GDM1 (cell line): Measurements from ENCODE around the gene PDGFD.

Source experiments
- DNase-seq: peaks from one replicate; lab custom pipeline; 2025; lab: John Stamatoyannopoulos, UW

PDGFD gene

DNA sequence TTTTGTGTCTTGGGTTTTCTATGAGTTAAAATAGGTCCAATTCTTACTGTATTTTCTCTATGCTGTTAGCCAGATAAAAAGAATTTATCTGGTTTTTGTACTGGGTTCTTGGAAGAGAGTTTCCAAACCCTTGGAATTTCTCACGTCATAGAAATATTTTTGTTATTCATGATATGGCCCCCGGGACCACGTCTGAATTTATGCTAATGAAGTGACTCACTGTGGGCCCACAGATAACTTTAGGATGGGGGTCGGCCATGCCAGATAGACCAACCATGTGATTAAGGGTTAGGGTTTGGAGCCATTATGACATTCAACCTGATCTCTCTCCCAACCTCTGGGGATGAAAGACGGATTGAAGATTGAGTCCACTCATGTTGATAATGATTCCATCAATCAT, 163.1 kb downstream of the PDGFD start:
- DNase-seq: no peak

DNA sequence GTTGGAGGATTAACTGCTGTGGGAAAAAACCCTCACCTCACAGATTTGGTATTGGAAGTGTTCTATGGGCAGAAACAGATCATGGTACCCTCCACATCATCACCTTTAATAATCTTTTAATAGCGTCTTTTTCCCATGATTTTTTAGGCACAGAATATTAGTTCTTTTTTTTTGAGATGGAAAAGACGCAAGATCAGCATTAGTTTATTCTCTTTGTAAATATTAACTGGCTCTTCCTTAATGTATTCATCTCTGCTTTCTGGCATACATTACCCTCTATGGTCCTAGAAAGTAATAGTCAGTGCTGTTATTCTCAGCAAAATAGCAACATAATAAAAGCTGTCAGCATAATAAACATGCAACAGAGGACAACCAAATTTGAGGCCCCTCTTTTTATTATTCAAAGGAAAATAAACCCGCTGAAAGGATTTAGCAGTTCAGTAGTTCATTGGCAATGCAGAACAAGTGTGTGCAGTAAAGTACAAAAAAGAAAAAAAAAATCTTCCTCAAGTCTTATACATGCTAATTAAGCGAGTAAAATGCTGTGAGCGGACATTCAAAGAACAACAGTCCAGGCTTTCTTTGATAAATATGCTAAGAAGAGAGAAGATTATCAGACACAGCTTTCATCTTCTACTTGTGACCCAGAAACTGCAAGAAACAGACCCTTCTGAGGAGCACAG, 165.0 kb downstream of the PDGFD start:
- no peak for DNase-seq

DNA sequence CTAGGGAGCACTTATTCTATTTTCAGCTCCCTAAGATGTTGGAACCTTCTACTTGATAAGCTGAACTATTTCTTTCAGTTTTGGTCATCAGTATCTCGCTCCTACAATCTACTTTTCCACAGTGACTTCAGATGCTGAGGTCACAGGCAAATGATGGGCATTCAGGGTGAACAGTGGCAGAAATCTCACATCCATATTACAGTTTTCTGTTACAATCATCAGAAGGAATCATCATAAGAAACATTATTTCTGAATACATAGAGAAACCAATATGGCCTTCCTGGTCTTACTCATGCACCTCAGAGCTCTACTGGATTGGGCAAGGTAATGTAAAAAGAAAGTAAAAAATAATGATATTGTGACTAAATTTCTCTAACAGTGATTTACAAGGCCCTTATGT, 166.9 kb downstream of the PDGFD start:
- no peak for DNase-seq

DNA sequence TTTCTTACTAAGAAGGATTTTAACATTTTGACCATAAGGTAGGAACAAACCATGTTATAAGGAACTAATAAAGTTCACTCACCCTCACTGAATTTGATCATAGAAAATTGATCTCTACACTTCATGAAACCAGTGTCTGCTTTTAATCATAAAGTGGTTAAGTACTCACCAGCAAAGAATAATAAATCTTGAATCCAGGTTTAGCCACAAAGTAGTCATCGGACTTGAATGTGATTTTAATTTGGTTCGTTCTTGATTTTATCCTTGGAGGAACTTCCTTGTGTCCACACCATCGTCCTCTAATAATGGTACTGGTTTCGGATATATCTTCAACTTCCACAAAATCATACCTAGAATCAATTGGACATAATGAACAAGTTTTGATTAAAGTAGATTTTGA, 168.1 kb downstream of the PDGFD start:
- DNase-seq: no peak

DNA sequence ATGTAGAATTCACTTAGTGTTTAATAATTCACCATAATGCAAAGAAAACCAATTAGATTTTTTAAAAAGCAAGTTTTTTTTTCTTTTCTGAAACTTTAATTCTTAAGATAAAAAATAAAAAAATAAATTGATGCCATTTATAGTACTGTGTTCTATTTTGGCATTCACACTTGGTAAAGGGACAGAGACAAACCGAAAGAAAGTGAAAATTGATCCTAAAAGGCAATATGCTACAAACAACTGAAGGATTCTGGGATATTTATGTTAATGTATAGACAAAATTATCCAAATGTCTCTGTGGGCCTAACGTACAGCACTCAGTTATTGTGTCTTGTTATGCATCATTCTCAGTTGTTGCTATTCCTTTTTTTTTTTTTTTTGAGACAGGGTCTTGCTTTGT, 169.4 kb downstream of the PDGFD start:
- DNase-seq: no peak

DNA sequence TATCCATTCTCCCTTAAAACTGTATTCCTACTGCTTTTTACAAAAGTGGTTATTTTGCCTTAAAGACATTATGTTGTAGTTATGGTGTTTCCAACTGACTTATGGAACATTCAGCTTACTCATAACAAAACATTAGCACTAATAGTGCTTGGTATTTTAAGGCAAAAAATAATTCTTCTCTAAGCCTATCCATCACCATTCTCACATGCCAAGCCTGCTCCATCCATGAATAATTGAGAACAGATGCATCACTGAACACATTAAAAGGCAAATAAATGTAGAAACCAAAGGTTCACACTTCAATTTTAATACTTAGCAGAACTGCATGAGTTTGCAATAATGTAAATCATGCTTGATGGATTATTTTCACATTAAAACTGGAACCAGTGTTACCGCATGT, 169.9 kb downstream of the PDGFD start:
- no peak for DNase-seq

DNA sequence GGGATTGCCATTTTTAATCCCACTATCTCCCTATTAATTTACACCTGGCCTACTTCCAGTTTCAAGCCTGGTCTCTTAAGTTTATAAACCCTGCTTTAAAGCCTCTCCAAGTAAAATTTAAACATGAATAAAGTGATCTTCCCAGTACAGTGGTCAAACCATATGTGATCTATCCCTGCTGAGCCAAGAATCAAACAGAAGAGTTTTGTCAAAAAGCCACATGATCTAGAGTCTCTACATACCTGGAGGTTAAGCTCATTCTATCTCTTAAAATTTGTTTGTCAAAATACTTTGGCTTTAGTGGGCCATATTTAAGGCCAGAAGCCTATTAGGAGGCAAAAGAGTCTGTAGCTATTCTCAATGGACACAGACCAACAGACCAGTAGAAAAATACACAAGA, 170.4 kb downstream of the PDGFD start:
- DNase-seq: no peak

DNA sequence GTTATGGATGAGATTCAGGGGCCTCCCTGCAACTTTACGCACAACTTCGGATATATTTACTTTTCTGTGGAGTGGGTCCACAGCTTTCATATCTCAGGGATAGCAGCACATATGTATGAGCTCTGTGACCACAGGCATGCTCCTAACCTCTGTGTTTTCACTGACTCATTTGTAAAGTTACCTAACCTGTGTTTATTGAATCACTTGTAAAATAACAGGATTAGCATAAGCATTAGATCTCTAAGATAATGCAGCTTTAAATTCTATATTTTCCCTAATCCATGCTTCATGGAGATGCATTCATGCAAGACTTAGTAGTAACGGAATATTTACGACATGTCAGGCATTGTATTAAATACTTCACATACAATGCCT, 175.4 kb downstream of the PDGFD start:
- no peak for DNase-seq

DNA sequence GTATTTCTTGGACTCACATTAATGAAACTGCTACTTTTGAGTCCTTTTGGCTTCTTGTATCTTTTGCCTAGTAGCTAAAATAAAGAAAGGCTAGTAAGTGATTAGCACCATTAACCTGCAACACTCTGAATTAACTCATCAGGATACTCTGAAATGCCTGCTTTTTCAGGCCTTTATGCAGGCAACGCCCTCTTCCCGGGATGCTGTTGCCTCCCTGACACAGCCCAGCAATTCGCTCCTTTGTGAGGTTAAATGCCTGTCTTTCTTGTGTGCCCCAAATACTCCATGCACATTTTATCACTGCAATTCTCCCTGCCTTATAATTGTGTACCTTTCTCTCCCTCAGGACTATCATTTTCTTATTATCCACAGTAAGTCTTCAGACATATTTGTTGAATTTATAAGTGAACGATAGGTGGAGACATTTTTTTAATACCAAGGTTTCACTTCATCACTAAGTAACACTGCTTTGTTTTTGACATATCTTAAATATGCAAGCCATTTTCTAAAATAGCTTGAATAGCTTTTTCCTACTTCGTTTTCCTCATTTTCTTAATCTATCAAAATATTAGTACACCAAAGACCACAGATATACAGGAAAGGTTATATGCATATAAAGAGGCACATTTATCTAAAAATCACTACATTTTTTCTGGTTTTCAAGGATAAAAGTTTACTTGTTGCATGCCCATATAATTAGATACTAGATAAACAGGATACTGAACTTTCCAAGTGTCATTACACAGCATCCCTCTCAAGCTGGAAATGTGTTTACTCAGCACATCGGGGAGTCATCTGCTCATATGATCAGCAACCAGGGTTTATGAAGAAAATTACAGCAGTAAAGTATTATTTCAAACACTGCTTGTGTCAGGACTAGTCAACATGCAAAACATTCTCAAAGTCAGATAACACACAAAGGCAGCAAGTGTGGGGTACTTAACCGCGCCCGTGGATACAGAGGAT, 176.0 kb downstream of the PDGFD start:
- no peak for DNase-seq

DNA sequence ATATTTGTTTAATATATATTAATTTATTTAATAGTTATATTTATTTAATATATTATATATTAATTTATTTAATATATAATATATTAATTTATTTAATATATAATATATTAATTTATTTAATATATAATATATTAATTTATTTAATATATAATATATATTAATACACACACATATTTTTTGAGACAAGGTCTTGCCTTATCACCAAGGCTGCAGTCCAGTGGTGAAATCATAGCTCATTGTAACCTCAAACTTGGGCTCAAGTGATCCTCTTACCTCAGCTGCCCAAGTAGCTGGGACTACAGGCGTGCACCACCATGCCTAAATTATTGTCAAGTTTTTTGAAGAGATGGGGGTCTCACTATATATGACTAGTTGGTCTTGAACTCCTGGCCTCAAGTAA, 178.9 kb downstream of the PDGFD start:
- no peak for DNase-seq

DNA sequence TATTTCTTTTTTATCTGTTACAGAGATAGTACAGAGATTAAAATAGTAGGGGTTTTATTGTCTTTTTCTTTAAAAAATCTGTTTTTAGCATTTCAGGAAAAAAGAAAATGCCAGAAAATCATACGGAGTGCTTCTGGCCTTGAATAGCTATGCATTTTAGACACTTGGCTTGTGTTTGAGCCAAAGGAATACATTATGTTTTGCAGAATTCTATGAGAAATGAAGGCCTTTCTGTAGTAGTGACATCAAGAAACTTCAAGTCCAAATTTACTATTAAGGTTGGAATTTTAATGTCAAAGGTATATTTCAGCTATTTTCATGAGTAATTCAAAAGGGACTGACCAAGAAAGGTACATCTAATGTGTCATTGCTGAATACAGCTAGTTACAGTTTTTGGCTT, 183.8 kb downstream of the PDGFD start:
- no peak for DNase-seq

DNA sequence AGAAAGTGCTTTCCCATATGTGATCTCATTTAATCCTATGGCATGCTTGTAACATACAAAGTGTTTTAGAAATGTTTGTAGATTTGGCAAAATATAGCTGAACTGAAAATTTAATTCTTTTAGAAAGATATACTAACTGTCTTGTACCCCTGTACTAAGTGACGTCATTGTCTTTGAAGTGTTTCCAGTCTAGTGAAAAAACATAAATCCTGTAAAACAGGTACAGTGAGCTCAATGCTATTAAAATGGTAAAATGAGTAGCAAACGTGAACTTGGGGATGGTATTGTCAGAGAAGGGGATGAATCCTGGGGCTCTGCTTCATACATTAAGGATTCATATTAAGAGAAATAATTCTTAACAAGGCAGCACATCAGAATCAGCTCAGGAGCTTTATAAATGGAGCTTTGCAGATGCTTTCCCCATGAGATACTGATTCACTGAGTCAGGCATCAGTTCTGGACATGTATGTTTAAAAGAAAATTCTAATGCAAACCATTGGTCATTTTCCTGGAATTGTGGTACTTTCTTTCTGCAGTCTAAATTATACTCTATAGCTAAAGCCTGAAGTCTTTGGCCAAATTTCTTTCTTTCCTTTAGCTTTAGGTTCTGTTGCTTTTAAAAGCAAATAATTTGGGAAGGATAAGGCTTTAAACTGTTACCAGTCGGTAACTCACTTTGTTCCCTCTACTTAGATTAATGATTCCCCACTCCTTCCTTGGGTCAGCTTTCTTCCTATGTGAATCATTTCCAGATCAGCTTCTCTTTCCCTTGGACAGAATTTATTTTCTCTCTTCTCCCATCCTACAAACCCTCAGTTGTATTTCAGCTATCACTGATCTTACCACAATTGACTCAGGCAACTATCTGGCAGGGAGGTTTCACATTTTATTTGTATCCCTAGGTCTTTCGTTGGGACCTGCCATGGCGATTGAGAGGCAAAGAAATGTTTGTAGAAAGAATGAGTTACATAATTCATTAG, 185.0 kb downstream of the PDGFD start:
- DNase-seq: no peak

DNA sequence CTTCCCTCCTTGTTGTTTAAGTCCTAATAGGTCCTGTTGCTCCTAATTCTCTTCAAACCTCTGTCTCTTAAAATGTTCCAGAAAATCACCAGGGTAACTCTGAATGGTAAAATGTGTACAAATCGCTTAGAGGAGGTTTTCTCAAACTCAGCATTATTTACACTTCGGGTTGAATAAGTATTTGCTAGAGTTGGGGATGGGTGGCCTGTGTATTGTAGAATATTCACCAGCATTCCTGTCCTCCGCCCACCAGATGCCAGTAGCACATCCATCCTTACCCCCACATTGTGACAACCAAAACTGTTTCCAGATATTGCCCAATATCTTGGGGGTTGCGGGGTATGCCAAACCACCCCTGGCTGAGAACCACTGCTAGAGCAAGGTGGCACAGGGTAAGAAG, 191.9 kb downstream of the PDGFD start:
- DNase-seq: no peak

DNA sequence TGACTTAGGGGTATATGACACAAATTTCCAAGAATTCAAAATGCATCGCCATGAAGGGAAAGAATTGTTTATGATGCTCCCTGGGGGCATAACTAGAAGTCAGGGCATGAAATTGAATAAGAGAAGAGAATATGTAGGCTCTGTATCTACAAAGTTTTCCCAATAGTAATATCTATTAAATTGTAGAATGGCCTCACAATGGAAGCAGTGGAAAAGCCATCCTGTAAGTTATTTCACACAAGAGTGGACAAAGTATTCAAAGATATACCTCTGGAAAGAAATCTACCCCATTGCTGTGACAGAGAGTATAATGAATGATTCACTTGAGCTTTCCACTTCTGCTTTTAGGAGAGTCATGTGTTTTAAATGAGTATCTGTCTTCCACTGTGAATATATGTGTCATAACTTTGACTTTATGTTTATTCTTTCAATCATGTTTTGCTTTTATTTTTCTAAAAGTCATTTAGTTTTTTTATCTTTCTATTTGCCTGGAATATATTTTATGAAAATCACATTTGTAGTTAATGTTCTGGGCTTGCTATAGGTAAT, 193.2 kb downstream of the PDGFD start:
- DNase-seq: no peak

DNA sequence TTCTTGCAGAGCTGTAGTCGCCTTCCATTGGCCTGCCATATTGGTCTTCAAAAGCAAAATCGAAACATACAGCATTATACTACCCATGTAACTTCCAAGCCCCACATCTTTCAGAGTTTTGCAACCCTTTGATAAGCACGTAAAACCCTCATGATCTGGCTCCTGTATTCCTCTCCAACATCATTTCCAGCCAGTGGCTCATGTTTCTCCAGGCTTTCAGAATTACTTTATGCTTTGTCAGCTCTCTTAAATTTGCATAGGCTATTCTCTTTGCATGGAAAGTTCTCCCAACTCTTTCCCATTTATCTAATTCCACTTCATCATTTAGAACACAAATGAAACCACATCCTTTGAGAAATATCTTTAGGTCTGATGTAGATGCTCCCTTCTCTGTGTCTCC, 195.3 kb downstream of the PDGFD start:
- DNase-seq: no peak

DNA sequence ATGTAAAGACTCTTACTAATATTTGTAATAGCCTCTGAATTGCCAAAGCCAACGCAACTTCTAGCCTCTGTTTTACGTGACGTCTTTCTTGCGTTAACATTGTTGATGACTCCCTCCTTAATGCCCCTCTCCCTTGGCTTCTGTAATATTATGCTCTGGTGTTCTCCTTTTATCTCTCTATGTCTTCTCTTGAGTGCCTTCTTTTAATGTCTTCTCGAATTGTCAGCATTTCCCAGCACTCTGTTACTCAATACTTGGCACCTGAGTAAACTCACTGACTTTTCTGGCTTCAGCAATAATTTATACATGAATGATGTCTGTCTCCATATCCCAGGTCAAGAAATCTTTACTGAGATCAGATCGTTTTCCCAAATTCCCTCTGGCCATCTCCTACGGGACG, 196.0 kb downstream of the PDGFD start:
- DNase-seq: no peak

DNA sequence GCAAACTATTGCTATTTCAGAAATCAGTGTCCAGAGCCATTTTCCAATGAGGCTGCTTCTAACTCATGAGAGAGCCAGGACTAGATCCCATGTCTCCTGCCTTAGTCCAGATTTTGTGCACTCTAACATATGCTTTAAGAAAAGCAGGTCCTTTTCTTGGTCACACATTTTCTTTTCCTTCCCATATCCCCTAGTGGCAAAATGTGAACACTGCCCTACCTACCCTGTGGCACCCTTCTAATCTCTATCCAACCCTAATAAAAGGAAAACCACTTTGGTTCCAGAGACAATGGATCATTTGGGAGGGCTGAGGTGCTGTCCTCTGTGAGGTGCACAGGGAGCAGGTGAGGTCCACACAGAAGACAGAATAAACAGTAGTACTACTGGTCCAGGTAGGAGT, 199.6 kb downstream of the PDGFD start:
- DNase-seq: no peak

DNA sequence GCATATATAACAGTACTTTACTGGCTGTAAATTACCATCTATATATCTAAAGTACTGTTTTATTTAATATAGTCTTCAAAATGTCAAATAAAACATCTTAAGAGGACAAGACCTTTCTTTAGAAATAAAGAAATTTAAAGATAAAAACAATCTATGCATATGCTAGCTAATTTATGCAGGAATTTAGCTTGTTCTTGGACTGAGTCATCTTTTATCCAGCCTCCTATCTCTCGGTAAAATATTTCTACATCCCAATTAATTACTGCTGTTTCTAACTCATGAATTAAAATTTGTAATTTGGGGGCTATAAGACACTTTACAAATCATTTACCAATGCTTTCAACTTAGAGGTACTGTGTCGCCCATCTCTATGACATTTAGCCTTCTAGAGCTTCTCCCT, 200.3 kb downstream of the PDGFD start:
- DNase-seq: no peak

DNA sequence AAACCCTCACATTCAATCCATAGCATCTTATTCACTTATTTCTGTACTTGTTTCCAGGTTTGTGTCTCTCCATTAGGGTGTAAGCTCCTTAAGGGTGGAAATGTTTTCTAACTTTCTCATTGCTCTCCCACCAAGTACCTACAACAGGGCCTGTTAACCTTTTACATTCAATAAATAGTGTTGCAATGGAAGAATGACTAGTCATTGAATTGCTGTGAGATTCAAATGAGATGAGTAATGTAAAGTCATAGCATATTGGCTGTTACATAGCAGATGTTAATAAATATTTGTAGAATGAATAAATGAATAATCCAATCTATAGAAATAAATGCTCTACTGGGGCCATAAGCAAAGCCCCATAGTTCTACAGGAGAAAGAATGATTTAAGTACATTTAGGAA, 202.9 kb downstream of the PDGFD start:
- DNase-seq: no peak

DNA sequence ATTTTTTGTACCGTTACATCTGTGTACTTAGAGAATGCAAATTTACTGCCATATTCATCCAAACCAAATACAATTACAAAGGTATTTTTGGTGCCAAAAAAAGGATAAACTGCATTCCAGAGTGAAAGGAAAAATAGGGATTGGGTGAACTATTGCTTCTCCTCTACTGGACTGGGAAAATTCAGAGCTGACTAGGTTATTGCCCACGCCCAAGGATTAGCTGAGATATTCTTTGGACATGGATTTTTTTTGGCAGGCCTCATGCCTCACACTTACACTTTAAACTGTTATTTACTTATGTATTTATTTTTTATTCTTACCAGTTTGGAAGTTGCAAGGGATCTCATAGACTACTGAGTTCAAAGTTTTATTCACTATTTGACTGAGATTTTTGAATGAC, 203.8 kb downstream of the PDGFD start:
- DNase-seq: no peak

DNA sequence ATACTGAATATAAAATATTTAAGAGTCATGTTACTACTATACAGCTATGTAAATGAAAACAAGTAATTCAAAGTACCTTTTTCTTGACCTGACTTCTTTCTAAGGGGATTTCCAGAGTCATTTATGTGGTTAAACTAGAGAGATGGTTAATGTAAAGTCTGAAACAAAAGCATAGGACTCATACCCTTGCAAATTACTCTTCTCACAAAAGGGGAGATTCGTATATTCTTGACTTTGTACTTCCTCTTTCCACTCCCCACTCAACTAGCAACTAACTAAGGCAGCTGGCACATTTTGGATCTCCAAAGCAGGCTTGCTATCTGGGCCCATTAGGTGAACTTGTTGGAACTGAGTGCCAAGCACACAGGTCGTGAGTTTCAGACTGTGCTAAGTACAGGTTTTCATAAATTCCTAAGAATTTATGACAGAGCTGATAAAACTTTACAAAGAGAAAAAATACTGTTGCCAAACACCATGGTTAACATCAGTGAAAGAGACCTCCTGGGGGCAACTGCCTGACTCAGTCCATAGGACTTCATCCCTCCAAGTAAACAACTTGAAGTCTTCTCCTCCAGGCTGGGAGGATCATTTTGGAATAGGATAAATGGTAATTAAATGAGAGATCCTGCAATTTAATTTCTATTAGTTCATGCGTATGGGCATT, 204.5 kb downstream of the PDGFD start:
- no peak for DNase-seq
